Transverse colon (tissue), 4 donors: ENCODE data around the gene MCF2L2. TPM values are rescaled to one million over a fixed set of nuclear protein-coding genes. Genes with fewer than 3 reads are reported as not detected.
"Not testable (repeated sequence)": the region's sequence is repeated elsewhere in the genome, so short reads cannot be mapped to it uniquely, and the experiment has no call there.

Source experiments
- DNase-seq: peaks from one replicate; pipeline ENCODE4 v3.0.0-alpha.2; 2019
- H3K27ac ChIP-seq, 4 donors: fragments of 200-600 bp; sonication (generic); 2 replicates each; pipeline ENCODE4 v1.5.1; 2016 to 2018; ENCODE audit warnings: inconsistent platforms in 4 of 4
- H3K27me3 ChIP-seq: fragments of 200-600 bp; sonication (generic); 2 replicates; pipeline ENCODE4 v1.5.1; 2017; ENCODE audit warnings: inconsistent platforms
- H3K36me3 ChIP-seq, 4 donors: fragments of 200-600 bp; sonication (generic); 2 replicates each; pipeline ENCODE4 v1.5.1; 2017 to 2019; ENCODE audit warnings: inconsistent platforms in 4 of 4
- H3K4me1 ChIP-seq, 4 donors: fragments of 200-600 bp; sonication (generic); 2 replicates each; pipeline ENCODE4 v1.5.1; 2017 to 2020; ENCODE audit warnings: inconsistent platforms in 4 of 4
- H3K4me3 ChIP-seq, 4 donors: fragments of 200-600 bp; sonication (generic); 1 replicate in 1 of 4; 2 replicates in 3 of 4; pipeline versions ENCODE4 v1.5.1 to v1.6.1; 2017 to 2019; ENCODE audit warnings: inconsistent platforms in 4 of 4
- H3K9me3 ChIP-seq, 2 donors: fragments of 200-600 bp; sonication (generic); 2 replicates each; pipeline ENCODE4 v1.5.1; 2017 to 2019; ENCODE audit warnings: inconsistent platforms in 2 of 2
- EP300 ChIP-seq: sonication (generic); formaldehyde crosslinking; IDR thresholded peaks from one replicate; pipeline ENCODE4 v1.6.1; 2017; ENCODE audit warnings: antibody characterized with exemption, low read depth
- POLR2A ChIP-seq: fragments of 450-650 bp; IDR thresholded peaks from one replicate; pipeline ENCODE4 v1.6.1; 2016; ENCODE audit warnings: antibody characterized with exemption, mild to moderate bottlenecking, moderate library complexity
- POLR2AphosphoS5 ChIP-seq, 3 donors: sonication (generic); formaldehyde crosslinking; IDR thresholded peaks; one replicate each; pipeline ENCODE4 v1.6.1; 2016; ENCODE audit warnings: antibody characterized with exemption in 3 of 3
- WGBS, 2 donors: methylation state at CpG; one replicate each; pipeline ENCODE4 v1.1.5; 2018; ENCODE audit warnings: low coverage in 1 of 2; 5-methylcytosine and 5-hydroxymethylcytosine counted together
- in situ Hi-C, 4 donors: fragments of 200-750 bp; cut with MboI; loops; one replicate each; pipeline versions ENCODE4 v1.15.0 to v1.15.1; 2017; ENCODE audit warnings: low sequenced_read_pairs in 3 of 4, low pct_ligation_motif_present in 1 of 4, low pct_unique_long_range_greater_than_20kb in 1 of 4
- intact Hi-C: fragments of 100-400 bp; cut with DNase I; formaldehyde crosslinking; loops from one replicate; pipeline ENCODE4 v1.15.1; 2023; ENCODE audit warnings: low total_unique reads
- total RNA-seq, 4 donors: library from RNA; depleted of rRNA; stranded (reverse); fragments of >200 nt; gene quantifications; one replicate each; pipeline ENCODE4 v1.1.0, GENCODE V29; 2016
- TF ChIP-seq, protein P1 (sequence below), 5 experiments: fragments of 200-600 bp in 3 of 5; fragments of 450-650 bp in 2 of 5; sonication (generic) in 3 of 5; IDR thresholded peaks; 1 replicate in 2 of 5; 2 replicates in 3 of 5; pipeline ENCODE4 v1.5.1; 2016 to 2017; ENCODE audit warnings: antibody characterized with exemption in 5 of 5, inconsistent platforms in 3 of 5, mild to moderate bottlenecking in 2 of 5, moderate library complexity in 1 of 5

The MCF2L2 gene
- total RNA-seq, 4 donors from 2014 or later = 0.20 to 3.7 (median 2.0) TPM

DNA sequence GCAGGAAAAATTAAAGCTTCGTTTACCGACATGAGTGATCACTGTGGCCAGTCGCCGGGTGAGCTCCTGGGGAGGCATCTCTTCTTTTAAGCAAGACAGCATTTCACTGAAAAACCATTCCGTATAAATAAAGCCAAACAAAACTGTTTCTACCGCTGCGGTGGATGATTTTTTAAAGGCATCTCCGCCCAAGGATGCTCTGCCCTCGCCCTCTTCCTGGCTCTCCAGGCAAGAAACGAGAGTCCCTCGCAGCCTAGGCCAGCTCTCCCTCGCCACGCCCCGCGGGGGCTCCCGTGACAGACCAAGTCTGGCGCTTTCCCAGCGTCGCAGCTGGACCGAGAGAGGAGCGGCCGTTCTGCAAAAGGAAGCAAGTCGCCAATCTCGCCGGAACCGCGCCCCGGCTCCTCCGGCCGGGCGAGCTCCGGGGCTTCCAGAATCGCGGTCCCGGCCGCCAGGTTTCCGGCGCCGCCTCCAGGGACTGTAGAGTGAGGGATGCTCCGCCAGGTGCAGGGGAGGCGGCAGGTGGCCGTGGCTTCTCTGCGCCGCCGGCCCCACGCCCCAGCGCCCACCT lies 458 bp downstream of the MCF2L2 start:
- no peaks in the 10 kb centered on the region for H3K36me3 ChIP-seq
- WGBS, 2 donors = 4% methylated on average over 14 of the region's 47 CpGs; no CpG with 5 or more reads in 1 of the 2 donors
- no peaks in the 10 kb centered on the region for H3K9me3 ChIP-seq
- intact Hi-C loops = no loop called here
- no peak for TF ChIP-seq POLR2AphosphoS5 (IDR thresholded peaks at IDR 0.05)
- TF ChIP-seq, protein P1, sequence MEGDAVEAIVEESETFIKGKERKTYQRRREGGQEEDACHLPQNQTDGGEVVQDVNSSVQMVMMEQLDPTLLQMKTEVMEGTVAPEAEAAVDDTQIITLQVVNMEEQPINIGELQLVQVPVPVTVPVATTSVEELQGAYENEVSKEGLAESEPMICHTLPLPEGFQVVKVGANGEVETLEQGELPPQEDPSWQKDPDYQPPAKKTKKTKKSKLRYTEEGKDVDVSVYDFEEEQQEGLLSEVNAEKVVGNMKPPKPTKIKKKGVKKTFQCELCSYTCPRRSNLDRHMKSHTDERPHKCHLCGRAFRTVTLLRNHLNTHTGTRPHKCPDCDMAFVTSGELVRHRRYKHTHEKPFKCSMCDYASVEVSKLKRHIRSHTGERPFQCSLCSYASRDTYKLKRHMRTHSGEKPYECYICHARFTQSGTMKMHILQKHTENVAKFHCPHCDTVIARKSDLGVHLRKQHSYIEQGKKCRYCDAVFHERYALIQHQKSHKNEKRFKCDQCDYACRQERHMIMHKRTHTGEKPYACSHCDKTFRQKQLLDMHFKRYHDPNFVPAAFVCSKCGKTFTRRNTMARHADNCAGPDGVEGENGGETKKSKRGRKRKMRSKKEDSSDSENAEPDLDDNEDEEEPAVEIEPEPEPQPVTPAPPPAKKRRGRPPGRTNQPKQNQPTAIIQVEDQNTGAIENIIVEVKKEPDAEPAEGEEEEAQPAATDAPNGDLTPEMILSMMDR (IDR thresholded peaks at IDR 0.05) = no peak
- no peak for TF ChIP-seq POLR2A
- no peak for TF ChIP-seq EP300
- peaks cover 72% of the 10 kb centered on the region for H3K27me3 ChIP-seq
- peak; percentile 49 for DNase-seq
- H3K4me1 ChIP-seq = peaks cover 0 to 19% (median 13%) of the 10 kb centered on the region in 4 donors
- in situ Hi-C loops = no loop called here
- peak overlapping the region in 3 of 4 donors; percentile 8 to 22 (median 20) for H3K27ac ChIP-seq
- peak overlapping the region; percentile 39 to 72 (median 62) for H3K4me3 ChIP-seq

DNA sequence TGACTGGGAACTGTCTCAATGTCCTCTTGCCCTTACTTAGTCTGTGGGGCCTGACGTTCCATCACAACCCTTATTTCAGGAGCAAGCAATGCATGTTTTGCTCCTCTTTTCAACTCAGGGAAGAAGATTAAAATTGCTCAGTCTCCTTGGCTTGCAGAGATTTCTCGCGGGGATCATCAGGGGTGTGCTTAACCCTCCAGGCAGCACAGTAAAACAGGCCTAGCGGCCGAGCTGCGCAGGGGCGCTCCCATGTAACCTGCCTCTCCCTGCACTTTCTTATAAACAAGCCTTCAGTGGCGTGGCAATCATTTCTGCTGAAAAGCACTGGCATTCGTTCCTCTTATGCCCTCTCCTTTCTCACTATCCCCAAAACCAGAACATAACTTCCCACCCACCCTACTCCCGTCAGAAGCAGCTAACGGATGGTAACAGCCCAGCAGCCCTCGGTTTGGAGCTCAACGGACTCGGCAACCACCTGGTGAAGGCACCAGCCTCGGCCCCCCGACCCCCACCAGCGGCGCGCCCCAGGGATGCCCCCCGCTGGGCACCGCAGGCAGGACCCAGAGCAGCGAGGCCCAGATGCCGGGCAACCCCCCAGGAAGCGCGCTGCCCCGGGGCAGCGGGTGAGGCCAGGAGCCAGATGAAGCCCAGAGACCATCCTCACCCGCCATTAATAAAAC lies 1.1 kb downstream of the MCF2L2 start:
- Histone ChIP-seq H3K4me3 (peak overlapping the region in 3 of 4 donors; percentile 39 to 72 (median 64)), H3K27me3 (peaks cover 66% of the 10 kb centered on the region), H3K27ac (no peak overlapping the region), H3K9me3 (no peaks in the 10 kb centered on the region), H3K4me1 (peaks cover 0 to 19% (median 13%) of the 10 kb centered on the region in 4 donors), H3K36me3 (no peaks in the 10 kb centered on the region)
- WGBS, 2 donors = 38 to 70% methylated on average over 2 to 27 of the region's 28 CpGs
- TF ChIP-seq, protein P1 (IDR thresholded peaks at IDR 0.05) = no peak
- TF ChIP-seq POLR2AphosphoS5 (IDR thresholded peaks at IDR 0.05) (no peak), EP300 (no peak), POLR2A (no peak)
- intact Hi-C loops (no loop called here), in situ Hi-C loops (no loop called here)
- DNase-seq = no peak

DNA sequence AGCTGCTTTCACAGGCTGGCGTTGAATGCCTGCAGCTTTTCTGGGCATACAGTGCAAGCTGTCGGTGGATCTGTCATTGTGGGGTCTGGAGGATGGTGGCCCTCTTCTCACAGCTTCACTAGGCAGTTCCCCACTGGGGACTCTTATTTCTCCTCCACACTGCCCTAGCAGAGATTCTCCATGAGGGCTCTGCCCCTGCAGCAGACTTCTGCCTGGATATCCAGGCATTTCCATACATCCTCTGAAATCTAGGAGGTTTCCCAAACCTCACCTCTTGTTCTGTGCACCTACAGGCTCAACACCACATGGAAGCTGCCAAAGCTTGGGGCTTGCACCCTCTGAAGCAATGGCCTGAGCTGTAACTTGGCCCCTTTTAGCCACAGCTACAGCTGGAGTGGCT lies 9.6 kb downstream of the MCF2L2 start:
- DNase-seq, intact Hi-C loops: not testable (repeated sequence)
- 100% methylated on average over 2 of the region's 2 CpGs; no CpG with 5 or more reads in 1 of the 2 donors for WGBS, 2 donors

DNA sequence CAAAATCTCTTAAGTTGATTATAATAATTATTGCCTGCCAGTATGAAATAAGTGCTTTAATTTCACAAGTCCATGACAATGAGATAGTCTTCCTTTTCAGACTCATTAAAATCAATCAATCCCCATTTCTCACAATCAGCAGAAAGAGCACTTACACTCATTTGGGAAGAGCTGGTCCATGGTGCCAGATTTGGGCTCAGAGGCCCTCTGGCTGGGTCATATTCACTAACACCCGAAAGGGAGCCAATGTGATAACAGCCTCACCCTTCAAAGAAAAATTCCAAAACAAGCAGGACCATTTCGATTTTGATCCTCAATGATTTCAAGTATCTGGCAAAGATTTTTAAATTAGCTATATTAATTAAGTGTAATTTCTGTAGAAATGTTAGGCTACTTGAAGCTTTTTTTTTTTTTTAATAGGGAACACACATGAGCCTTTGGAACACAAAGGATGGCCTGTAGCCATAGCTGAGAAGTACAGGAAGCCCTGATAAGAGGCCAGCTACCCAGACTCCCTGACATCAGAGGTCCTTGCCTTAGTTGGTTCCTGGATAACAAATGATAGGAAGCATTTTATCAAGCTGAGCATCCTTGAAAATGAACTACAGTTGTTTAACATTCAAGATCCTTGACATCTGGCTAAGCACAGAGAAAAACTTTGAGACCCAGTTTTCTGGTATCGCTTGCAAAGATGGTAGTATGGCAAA lies 17.1 kb downstream of the MCF2L2 start:
- Histone ChIP-seq H3K27me3 (no peaks in the 10 kb centered on the region), H3K27ac (no peak overlapping the region), H3K36me3 (no peaks in the 10 kb centered on the region), H3K4me3 (no peak overlapping the region), H3K9me3 (no peaks in the 10 kb centered on the region), H3K4me1 (no peaks in the 10 kb centered on the region)
- in situ Hi-C loops (no loop called here), intact Hi-C loops (no loop called here)
- no peak for DNase-seq
- TF ChIP-seq, protein P1 (IDR thresholded peaks at IDR 0.05) = no peak
- no peak for TF ChIP-seq POLR2AphosphoS5 (IDR thresholded peaks at IDR 0.05)
- no peak for TF ChIP-seq EP300
- TF ChIP-seq POLR2A = no peak
- WGBS, 2 donors = 75 to 78% methylated on average over 3 of the region's 3 CpGs

More for the DNA sequence above, 9.6 kb downstream of the MCF2L2 start:
- peaks cover 6 to 14% of the 10 kb centered on the region in 2 donors for H3K9me3 ChIP-seq
- H3K27ac ChIP-seq, H3K4me1 ChIP-seq, in situ Hi-C loops, H3K36me3 ChIP-seq, H3K4me3 ChIP-seq, H3K27me3 ChIP-seq: not testable (repeated sequence)
